Heart right ventricle (tissue), 16 donors: ENCODE measurements around the gene HDGFL1. TPM values are rescaled to one million over a fixed set of nuclear protein-coding genes. Genes with fewer than 3 reads are reported as not detected.
A peak's percentile ranks its signal among the peaks of the same experiment; 100 is the strongest.

Experiments used
- ATAC-seq, 8 donors: fragments of 200-7000 bp; cut with Tn5 transposase; one replicate each; pipeline ENCODE4 v1.9.1; 2020; ENCODE audit warnings: mild to moderate bottlenecking in 8 of 8, moderate library complexity in 8 of 8, moderate number of reproducible peaks in 1 of 8
- DNase-seq, 2 donors: peaks; one replicate each; pipeline ENCODE4 v3.0.0-alpha.2; 2020
- H3K27ac ChIP-seq, 10 donors: fragments of 200-600 bp; sonication (generic) in 2 of 10; one replicate each; pipeline versions ENCODE4 v1.5.0 to v1.8.0; 2020 to 2022; ENCODE audit warnings: mild to moderate bottlenecking in 3 of 10
- H3K27me3 ChIP-seq, 7 donors: fragments of 200-600 bp; one replicate each; pipeline ENCODE4 v1.8.0; 2021 to 2022; ENCODE audit warnings: mild to moderate bottlenecking in 2 of 7
- H3K36me3 ChIP-seq, 9 donors: fragments of 200-600 bp; sonication (generic) in 1 of 9; one replicate each; pipeline versions ENCODE4 v1.5.0 to v1.8.0; 2020 to 2022; ENCODE audit warnings: mild to moderate bottlenecking in 2 of 9
- H3K4me1 ChIP-seq, 9 donors: fragments of 200-600 bp; sonication (generic) in 1 of 9; one replicate each; pipeline versions ENCODE4 v1.5.0 to v1.8.0; 2020 to 2022; ENCODE audit warnings: mild to moderate bottlenecking in 4 of 9
- H3K4me3 ChIP-seq, 10 donors: fragments of 200-600 bp; sonication (generic) in 2 of 10; one replicate each; pipeline versions ENCODE4 v1.5.0 to v1.8.0; 2020 to 2022; ENCODE audit warnings: mild to moderate bottlenecking in 7 of 10, moderate library complexity in 2 of 10
- H3K9me3 ChIP-seq, 11 donors: fragments of 200-600 bp in 10 of 11; sonication (generic) in 2 of 11; one replicate each; pipeline versions ENCODE4 v1.5.0 to v1.8.0; 2013 to 2022; ENCODE audit warnings: mild to moderate bottlenecking in 2 of 11, control low read depth in 1 of 11, moderate library complexity in 1 of 11
- CTCF ChIP-seq, 9 donors: fragments of 200-600 bp; sonication (generic) in 2 of 9; IDR thresholded peaks; one replicate each; pipeline versions ENCODE4 v1.5.0 to v1.8.0; 2021 to 2022; ENCODE audit warnings: antibody characterized with exemption in 9 of 9, mild to moderate bottlenecking in 5 of 9, moderate library complexity in 1 of 9
- WGBS, 2 donors: extraction: QIAGEN DNeasy Blood & Tissue Kit; methylation state at CpG; one replicate each; pipeline ENCODE4 v1.1.7; 2013; ENCODE audit warnings: inconsistent platforms in 1 of 2; 5-methylcytosine and 5-hydroxymethylcytosine counted together
- intact Hi-C, 10 donors: fragments of 100-400 bp; cut with DNase I; formaldehyde crosslinking; loops; one replicate each; pipeline versions ENCODE4 v1.11.1 to v1.14.2; 2022
- polyA plus RNA-seq, 2 donors: library from polyadenylated mRNA; stranded (reverse); fragments of 200-250 nt; gene quantifications; one replicate each; pipeline ENCODE4 v1.2.3, GENCODE V29; 2013
- total RNA-seq, 10 donors: library from RNA; stranded (reverse); fragmentation: NEBNext Ultra II Directional in 3 of 10; extraction: Animal tissue kit (Norgen Biotek cat#: 25700) in 3 of 10; gene quantifications; one replicate each; pipeline versions ENCODE4 v1.2.1 to v1.2.4, GENCODE V29; 2021 to 2023
- donor health status: Arrhythmogenic right ventricular cardiomyopathy.
- donor health status: ischemic (EF 13 %, LVEDD 7.1; RV severe dilation, severe dysfunction).
- donor health status: healthy with polysubstance abuse.
- donor health status: DM: no; HTN: yes; CAD: no.
- donor health status: DM: no; HTN: no; CAD: no.
- donor health status: ischemic (EF 25% LVEDD 6.9; RV normal size, moderate dysfunction).
- donor health status: ischemic (EF 25% LVEDD 5.7; RV mildly dilated, moderate dysfunction).
- donor health status: healthy.
- donor health status: DM: yes; HTN: yes; CAD: no.
- donor health status: Ischemic cardiomyopathy.
- donor health status: ischemic (EF 35%, LVEDD 5.7; RV mildly dilated, moderate dysfunction).
- donor health status: nonischemic (EF 11% LVEDD 7.7; RV severe dilation, severe dysfunction).
- donor health status: DM: yes; HTN: yes; CAD: no.
- donor health status: PGD.
- donor health status: ischemic (EF 29% LVEDD 5.4; RV normal size, mild dysfunction).
- donor health status: nonischemic (EF 23%, LVEDD 6.1; RV moderate dilation, normal function).

HDGFL1 gene
- total and polyA plus RNA-seq, 12 donors: not detected

- ATAC-seq (no peak), DNase-seq (no peak)
- Histone ChIP-seq H3K27ac (no peak overlapping the region), H3K4me1 (no peaks in the 10 kb centered on the region), H3K27me3 (no peaks in the 10 kb centered on the region), H3K36me3 (no peaks in the 10 kb centered on the region), H3K9me3 (peaks cover 0 to 8% (median 0%) of the 10 kb centered on the region in 11 donors), H3K4me3 (no peak overlapping the region)
- 89 to 94% methylated on average over 2 of the region's 2 CpGs for whole genome bisulfite sequencing, 2 donors
- intact Hi-C loops: no loop called here
- TF ChIP-seq CTCF (IDR thresholded peaks at IDR 0.05): no peak
These were observed 36.4 kb downstream of the HDGFL1 start for GRCh38 chr6:22605736-22606135.

DNA sequence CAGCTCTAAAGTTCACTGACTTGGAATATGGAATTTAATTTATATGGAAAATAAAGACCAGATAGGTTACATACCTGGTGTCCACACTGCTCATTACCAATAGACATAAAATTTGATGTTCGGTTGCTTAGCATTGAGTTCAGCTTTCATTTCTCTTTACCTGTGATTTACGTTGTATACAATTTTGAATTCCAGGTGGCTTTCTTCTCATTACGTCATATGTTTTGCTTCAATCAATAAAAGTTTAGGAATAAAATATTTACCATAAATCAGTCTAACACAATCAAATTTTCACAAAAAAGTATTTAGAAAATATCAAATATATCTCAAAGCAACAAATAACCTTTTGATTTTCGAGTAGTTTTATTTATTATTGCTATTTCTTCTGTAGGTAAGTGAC, 40.8 kb downstream of the HDGFL1 start:
- DNase-seq (no peak), ATAC-seq (no peak)
- Histone ChIP-seq H3K4me3 (no peak overlapping the region), H3K27me3 (no peaks in the 10 kb centered on the region), H3K4me1 (peaks cover 3 to 36% (median 21%) of the 10 kb centered on the region in 9 donors), H3K9me3 (no peaks in the 10 kb centered on the region), H3K27ac (no peak overlapping the region), H3K36me3 (no peaks in the 10 kb centered on the region)
- intact Hi-C loops: loop anchor here in 1 of 10 donors (5.0 kb wide), 1 partner anchor 1018 kb away; the partner anchor contains the start of gene SOX4
- 77 to 89% methylated on average over 4 of the region's 4 CpGs for WGBS, 2 donors
- no peak for TF ChIP-seq CTCF (IDR thresholded peaks at IDR 0.05)

DNA sequence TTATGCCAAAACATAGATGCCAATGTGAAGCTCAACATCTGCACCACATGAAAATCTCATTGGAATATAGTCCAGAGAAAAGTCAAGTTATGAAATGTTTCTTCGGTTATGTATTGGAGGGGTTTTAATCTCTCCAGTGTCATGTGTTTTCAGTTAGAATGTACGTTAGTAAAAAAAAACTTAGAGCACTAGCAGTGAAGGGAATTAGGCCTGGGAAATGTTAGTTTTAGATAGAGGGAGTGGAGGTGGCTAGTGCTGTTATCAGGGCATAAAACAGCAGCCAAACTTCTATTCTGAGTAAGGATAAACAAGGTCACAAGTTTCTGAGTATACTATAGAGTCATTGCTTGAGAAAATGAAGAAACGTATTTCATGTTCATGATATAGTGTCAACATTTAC, 42.9 kb downstream of the HDGFL1 start:
- Histone ChIP-seq H3K4me1 (peaks cover 3 to 36% (median 21%) of the 10 kb centered on the region in 9 donors), H3K36me3 (no peaks in the 10 kb centered on the region), H3K27ac (peak overlapping the region in 9 of 10 donors; percentile 1 to 69 (median 38)), H3K9me3 (peaks cover 0 to 20% (median 11%) of the 10 kb centered on the region in 11 donors), H3K4me3 (no peak overlapping the region), H3K27me3 (no peaks in the 10 kb centered on the region)
- DNase-seq (no peak), ATAC-seq (peak in 6 of 8 donors; percentile 33 to 74 (median 54))
- no peak for TF ChIP-seq CTCF (IDR thresholded peaks at IDR 0.05)
- intact Hi-C loops: loop anchor here in 1 of 10 donors (5.0 kb wide), 1 partner anchor 1020 kb away; the partner anchor contains the start of gene SOX4
- WGBS, 2 donors: 23 to 41% methylated on average over 3 of the region's 3 CpGs

- WGBS, 2 donors: 48 to 58% methylated on average over 1 of the region's 1 CpG
These were observed 43.7 kb downstream of the HDGFL1 start for GRCh38 chr6:22613051-22613450.

More at GRCh38 chr6:22613051-22613450, 43.7 kb downstream of the HDGFL1 start:
- Histone ChIP-seq H3K27me3 (no peaks in the 10 kb centered on the region), H3K4me3 (no peak overlapping the region), H3K36me3 (no peaks in the 10 kb centered on the region), H3K4me1 (peaks cover 3 to 36% (median 21%) of the 10 kb centered on the region in 9 donors), H3K9me3 (peaks cover 0 to 28% (median 19%) of the 10 kb centered on the region in 11 donors), H3K27ac (peak overlapping the region in 7 of 10 donors; percentile 33 to 69 (median 61))
- intact Hi-C loops: loop anchor here in 1 of 10 donors (5.0 kb wide), 1 partner anchor 1021 kb away; the partner anchor contains the start of gene SOX4
- TF ChIP-seq CTCF (IDR thresholded peaks at IDR 0.05): no peak
- peak in 1 of 8 donors; percentile 30 for ATAC-seq
- DNase-seq: no peak
